GM19025 (cell line): Measurements from ENCODE around the gene SORCS1.
"Not testable (repeated sequence)": the region's sequence is repeated elsewhere in the genome, so short reads cannot be mapped to it uniquely, and the experiment has no call there.

Experiments
- ATAC-seq: cut with Tn5 transposase; IDR thresholded peaks from one replicate; pipeline ENCODE4 v1.9.1; 2021; ENCODE audit warnings: mild to moderate bottlenecking, low read depth, moderate library complexity; ENCODE audit not compliant: unreplicated experiment

Gene SORCS1

DNA sequence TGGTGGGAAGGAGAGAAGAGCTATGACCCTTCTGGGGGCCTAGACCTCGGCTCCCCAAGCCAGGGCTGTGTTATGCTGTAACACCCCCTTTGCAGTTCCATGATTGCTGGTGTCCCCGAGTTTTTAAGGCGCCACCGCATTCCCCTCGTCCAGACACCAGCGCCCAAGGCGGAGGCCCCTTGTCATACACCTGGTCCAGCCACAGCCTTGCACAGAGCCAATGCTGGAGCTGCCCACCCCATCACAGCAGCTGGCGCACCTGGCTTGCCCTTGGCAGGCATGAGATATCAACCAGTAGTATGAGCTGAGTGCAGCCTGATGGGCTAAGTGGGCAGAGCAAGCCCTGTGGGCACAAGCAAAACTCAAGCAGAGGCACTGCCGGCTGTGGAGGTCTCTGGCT lies 209.4 kb downstream of the SORCS1 start:
- no peak for ATAC-seq

- ATAC-seq, result no peak
Measured at GRCh38 chr10:106952033-106952432, 212.5 kb downstream of the SORCS1 start.

DNA sequence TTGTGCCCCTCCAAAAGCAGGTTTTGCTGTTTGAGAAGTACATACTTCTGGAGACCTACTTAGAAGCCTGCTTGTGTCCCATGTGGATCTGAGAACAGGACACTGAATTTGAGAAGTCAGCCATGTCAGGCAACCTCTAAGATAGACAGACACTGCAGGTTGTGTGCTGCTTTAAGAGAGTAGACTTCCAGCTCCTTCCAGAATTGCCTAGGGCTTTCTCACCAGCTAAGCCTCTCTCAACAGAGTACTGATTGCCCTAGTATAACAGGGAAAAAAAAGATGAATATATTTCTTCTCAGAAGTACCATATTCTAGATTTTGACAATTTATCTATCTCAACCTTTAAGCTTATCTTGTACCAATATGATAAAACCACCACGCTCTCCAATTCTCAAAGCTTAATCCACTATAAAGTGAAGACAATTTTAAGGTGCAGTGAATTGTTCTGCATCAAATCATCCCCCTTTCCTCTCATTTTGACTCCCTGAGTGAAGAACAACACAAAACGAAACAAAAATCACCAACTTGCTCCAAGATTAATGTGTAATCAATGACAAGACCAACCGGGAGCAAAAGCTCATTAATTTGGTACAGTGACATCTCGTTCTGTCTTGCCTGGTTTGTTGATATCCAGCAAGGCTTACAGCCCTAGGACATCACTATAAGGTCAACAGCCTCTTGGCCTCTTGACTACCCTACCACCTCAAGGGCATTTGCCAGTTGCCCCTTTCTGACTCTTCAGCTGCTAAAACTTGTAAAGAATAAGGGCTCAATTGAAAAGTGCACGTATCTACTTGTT lies 214.6 kb downstream of the SORCS1 start:
- no peak for ATAC-seq

DNA sequence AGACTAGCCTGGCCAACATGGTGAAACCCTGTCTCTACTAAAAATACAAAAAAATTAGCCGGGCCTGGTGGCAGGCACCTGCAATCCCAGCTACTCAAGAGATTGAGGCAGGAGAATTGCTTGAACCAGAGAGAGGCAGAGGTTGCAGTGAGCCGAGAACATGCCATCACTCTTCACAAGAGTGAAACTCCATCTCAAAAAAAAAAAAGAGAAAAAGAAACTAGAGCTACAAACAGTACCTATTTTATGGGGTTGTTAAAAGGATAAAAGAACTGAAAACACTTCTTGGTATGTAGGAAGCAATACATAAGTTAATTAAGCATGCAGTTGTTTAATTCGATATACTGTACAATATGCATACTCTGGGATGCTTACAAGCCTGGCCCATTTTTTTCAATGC lies 216.9 kb downstream of the SORCS1 start:
- no peak for ATAC-seq

DNA sequence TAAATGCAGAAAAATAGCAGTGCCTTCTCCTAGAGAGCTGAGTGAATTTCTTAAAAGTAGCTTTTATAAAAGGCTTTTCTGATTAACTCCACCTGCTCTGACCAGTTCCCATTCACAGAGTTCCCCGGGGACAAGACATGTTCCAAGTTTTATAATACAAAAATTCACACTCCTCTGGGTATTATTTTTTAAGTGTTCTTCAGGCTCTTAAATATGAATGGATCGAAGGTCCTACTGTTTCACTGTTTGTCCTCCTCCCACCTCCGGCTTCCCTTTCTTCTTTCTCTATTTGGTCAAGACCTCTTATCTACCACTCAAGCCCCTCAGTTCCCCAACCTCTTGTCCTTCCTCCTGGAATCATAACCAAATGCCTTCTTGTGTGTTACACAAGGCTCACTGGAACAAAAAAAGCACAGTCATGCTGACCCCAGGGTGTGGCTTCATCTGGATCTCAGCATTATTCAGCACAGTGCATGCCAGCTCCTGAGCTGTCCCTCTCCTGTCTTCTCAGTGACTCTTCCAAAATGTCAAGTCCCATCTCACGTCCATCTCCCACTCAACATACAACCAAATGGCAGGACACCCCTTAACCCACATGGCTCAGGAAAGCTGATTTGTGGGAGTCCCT lies 222.4 kb downstream of the SORCS1 start:
- no peak for ATAC-seq

DNA sequence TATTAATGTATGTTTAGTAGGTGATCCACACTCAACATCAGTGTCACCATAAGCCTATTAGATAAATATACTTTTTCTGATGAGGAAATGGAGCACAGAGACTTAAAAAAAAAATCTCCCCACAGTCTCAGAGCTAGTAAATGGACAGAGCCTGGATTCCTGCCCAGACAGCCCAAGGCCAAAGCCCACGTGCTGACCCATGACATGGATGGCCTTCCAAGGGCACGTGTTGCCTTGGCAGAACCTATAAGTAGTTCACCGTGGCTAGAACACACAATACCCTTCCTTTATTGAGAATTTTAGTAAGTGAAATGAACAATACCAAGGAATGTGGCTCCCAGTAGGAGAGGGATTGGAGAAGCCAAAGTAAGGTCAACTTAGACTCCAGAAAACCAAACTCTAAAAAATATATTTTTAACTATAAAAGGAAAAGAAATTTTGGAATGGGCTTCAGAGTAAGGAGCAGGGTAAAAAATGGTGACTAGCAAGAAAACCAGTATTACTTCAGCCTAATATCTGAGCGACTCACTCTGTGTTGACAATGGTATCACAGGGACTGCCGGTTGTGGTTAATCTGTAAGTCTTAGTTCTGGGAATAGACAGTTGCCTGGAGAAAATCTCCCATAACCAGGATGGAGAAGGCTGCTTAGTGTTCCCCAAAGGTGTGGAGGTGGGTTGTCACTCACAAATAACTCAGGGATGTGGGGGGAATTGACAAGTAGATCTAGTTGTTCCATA lies 223.0 kb downstream of the SORCS1 start:
- no peak for ATAC-seq

DNA sequence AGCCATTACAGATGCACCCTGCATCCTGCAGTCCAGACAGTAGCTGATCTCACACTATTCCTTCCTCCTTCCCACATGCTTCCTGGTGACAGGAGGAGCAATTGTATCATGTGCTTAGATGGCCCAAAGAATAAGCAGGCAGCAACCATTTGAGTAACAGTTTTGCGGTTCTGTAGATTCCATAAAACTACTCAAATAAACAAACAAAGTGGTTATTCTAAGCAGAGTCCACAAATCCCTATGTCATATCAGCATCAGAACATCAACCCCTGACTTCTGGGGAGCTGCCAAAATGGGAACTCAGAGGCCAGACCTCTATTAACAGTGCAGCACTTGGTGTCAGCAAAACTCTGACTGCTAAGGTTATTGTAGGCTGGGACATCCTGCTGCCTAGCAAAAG lies 226.0 kb downstream of the SORCS1 start:
- ATAC-seq, result no peak

DNA sequence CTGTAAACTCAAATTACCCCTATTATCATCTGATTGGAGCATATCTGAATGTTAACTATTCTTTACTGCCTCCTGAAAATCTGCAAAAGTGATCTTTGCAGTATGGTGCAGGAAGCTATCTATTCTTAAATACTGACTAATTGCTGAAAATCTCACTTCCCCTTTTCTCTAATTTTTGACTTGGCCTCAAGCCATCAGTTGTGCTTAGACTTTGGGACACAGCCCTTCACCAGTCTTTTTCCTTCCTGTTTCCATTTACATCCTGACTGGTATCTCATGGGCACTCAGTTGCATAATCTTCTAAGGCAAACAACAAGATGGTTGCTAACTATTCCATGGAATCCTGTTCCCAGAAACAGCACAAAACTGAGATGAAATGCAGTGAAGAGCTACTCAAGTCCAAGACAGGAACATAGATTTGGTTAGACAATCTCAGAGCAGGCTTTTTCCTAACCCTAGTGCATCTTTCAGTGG lies 228.5 kb downstream of the SORCS1 start:
- peak; percentile 50 for ATAC-seq

DNA sequence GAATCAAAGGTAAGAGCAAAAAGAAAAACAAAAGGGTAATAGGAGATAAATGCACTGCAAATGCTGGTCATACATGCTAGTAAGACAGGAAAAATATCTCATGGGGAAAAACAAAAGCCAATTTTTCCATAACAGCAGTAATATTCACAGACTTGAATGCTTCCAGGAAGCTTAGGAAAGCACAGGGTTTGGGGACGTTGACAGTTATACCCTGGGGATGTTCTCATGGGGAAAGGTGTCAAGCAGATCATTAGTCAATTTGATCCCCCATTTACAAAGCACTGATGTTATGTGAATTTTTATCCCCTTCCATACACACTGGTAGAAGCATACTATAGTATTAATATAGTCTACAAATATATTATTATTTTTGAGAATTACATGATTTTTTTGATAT lies 232.7 kb downstream of the SORCS1 start:
- ATAC-seq, result no peak

GRCh38 chr10:106931159-106931852 lies 233.2 kb downstream of the SORCS1 start:
- peak; percentile 73 for ATAC-seq

GRCh38 chr10:106930751-106931150 lies 233.8 kb downstream of the SORCS1 start:
- ATAC-seq, result no peak

GRCh38 chr10:106929291-106929895 lies 235.1 kb downstream of the SORCS1 start:
- ATAC-seq, result no peak

GRCh38 chr10:106928151-106928550 lies 236.4 kb downstream of the SORCS1 start:
- not testable (repeated sequence) for ATAC-seq

DNA sequence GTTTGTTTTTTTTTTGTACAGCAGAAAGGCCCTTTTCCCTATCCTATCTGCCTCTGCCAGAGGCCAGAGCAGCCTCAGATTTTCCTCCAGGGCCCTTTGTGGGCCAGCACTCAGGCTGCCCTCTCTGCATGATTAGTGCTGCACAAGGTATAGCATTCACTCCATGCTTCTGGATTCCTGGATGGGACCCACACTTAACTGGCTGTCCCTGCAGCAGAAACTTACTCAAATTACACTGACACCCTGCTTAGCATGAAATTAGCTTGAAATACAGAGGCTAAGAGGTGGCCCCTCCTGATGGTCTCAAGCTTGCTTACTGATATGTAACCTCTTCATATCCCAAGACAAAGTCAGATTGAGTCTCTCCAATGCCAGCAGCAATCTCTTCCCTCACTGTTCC lies 239.3 kb downstream of the SORCS1 start:
- ATAC-seq, result no peak

- ATAC-seq, result peak; percentile 11
Measured at GRCh38 chr10:106920538-106920937, 244.0 kb downstream of the SORCS1 start.

- ATAC-seq, result peak; percentile 55
Measured at GRCh38 chr10:106919871-106920282, 244.6 kb downstream of the SORCS1 start.

GRCh38 chr10:106917452-106918055 lies 247.0 kb downstream of the SORCS1 start:
- no peak for ATAC-seq

DNA sequence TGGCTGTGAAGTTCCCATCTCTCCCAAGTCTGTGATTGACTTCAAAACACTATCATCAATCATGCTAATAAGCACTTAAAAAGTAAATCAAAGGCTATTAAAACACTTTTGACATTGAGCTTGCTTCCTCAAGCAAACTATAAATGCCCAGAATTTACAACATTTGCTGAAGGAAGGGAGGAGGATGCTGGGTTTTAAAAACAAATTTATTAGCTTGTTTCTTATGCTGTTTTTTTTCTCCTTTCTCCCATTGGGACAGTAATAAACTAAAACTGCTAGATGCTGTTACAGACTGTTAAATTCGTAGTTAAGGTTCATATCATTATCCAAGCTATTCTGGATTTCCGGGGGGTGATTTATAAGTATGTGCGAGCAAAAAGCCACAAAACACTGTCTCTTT lies 250.5 kb downstream of the SORCS1 start:
- no peak for ATAC-seq

DNA sequence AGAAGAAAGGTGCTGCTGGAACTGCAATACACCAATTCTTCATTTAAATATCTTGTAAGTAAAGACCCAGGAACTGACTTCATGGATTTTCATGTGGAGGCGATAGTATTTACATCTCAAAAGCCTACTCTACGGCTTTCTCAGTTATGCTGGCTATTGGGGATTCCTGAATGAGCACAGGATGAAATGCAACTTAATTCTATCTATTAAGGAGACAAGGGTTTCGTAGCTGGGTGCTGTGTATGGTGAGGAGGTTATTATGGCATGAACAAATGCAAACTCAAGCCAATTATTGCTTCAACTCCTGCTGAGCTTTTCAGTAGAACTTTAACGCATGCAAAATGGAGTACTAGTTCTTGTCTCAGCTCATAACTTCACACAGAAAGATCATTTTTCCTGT lies 251.2 kb downstream of the SORCS1 start:
- no peak for ATAC-seq

- no peak for ATAC-seq
Measured at GRCh38 chr10:106911096-106911495, 253.4 kb downstream of the SORCS1 start.
